Colonic mucosa (tissue), 4 donors: ENCODE results near the gene SLC8B1. TPM values are rescaled to one million over a fixed set of nuclear protein-coding genes. Genes with fewer than 3 reads are reported as not detected.

Source experiments
- DNase-seq: peaks from one replicate; pipeline ENCODE4 v3.0.0-alpha.2; 2020
- H3K27ac ChIP-seq: fragments of 200-600 bp; one replicate; pipeline ENCODE4 v1.8.0; 2021
- H3K27me3 ChIP-seq: fragments of 200-600 bp; one replicate; pipeline ENCODE4 v1.8.0; 2021
- H3K36me3 ChIP-seq: fragments of 200-600 bp; one replicate; pipeline ENCODE4 v1.8.0; 2021
- H3K4me1 ChIP-seq: fragments of 200-600 bp; one replicate; pipeline ENCODE4 v1.8.0; 2021; ENCODE audit warnings: mild to moderate bottlenecking
- H3K4me3 ChIP-seq: fragments of 200-600 bp; one replicate; pipeline ENCODE4 v1.8.0; 2021
- H3K9ac ChIP-seq, 2 donors: one replicate each; pipeline ENCODE4 v1.7.0; 2013; ENCODE audit warnings: control low read depth in 2 of 2, low read depth in 2 of 2, low read length in 2 of 2
- H3K9me3 ChIP-seq: fragments of 200-600 bp; one replicate; pipeline ENCODE4 v1.8.0; 2021
- intact Hi-C: fragments of 100-400 bp; cut with DNase I; formaldehyde crosslinking; loops from one replicate; pipeline ENCODE4 v1.14.1; 2022
- total RNA-seq, 2 donors: library from RNA; stranded (reverse); fragmentation: NEBNext Ultra II Directional in 1 of 2; extraction: Animal tissue kit (Norgen Biotek cat#: 25700) in 1 of 2; gene quantifications; one replicate each; pipeline ENCODE4 v1.2.1, GENCODE V29; 2021
- TF ChIP-seq, protein P1 (sequence below): fragments of 200-600 bp; IDR thresholded peaks from one replicate; pipeline ENCODE4 v1.8.0; 2022; ENCODE audit warnings: antibody characterized with exemption, mild to moderate bottlenecking
- donor health status: healthy.
- donor health status: DM: no; HTN: no; CAD: no.
- donor health status: DM: no; HTN: no; CAD: no.

SLC8B1 gene
- total RNA-seq, 2 donors from 2014 or later: 34.3 to 44.1 TPM

DNA sequence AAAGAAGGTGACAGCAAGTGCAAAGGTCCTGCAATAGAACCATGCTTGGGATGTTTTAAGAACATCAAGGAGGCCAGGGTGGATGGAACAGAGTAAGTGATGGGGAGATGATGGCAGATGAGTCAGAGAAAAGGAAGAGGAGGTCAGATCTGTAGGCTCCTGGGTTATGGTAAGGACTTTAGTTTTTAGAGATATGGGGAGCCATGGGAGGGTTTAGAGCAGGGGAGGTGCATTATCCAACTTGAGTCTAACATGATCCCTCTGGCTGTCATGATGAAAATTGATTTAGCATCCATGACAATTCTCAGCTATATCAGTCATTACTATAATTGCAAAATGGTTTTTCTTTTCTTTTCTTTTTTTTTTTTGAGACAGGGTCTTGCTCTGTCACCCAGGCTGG is 16.2 kb upstream of the SLC8B1 start:
- intact Hi-C loops: no loop called here
- no peak for DNase-seq
- Histone ChIP-seq H3K4me1 (no peaks in the 10 kb centered on the region), H3K27me3 (no peaks in the 10 kb centered on the region), H3K9ac (no peak overlapping the region), H3K4me3 (no peak overlapping the region), H3K36me3 (no peaks in the 10 kb centered on the region), H3K27ac (no peak overlapping the region), H3K9me3 (no peaks in the 10 kb centered on the region)
- TF ChIP-seq, protein P1, sequence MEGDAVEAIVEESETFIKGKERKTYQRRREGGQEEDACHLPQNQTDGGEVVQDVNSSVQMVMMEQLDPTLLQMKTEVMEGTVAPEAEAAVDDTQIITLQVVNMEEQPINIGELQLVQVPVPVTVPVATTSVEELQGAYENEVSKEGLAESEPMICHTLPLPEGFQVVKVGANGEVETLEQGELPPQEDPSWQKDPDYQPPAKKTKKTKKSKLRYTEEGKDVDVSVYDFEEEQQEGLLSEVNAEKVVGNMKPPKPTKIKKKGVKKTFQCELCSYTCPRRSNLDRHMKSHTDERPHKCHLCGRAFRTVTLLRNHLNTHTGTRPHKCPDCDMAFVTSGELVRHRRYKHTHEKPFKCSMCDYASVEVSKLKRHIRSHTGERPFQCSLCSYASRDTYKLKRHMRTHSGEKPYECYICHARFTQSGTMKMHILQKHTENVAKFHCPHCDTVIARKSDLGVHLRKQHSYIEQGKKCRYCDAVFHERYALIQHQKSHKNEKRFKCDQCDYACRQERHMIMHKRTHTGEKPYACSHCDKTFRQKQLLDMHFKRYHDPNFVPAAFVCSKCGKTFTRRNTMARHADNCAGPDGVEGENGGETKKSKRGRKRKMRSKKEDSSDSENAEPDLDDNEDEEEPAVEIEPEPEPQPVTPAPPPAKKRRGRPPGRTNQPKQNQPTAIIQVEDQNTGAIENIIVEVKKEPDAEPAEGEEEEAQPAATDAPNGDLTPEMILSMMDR: no peak

DNA sequence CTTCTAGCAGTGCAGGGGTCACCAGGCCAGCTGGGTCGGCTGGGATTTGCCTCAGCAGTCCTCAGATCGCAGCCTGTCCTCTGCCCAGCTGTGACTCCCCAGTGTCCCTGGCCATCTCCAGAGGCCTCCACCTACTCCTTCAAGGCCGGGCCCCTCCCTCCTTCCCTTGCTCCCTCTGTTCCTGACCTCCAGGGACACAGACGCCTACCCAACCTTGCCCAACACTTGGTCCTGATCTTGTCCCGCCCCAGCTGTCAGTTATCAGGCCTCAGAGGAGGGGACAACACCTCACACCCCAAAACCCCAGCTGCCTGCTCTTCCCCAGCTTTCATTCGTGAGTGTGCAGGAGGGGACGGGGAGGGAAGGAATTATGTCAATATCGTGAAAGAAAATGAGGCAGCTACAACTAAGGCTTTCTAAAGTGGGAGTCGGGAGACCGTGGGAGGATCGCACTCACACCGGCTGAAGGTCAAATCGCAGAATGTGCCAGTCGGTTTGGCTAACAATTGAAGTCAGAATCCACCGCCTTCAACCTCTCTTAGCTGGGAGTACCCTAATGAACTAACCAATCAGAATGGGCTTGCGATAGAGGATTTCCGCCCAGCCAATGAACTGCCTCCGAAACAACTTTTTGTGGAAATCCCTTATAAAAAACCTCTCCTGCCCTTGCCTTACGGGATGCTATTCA is 14.1 kb upstream of the SLC8B1 start:
- no peaks in the 10 kb centered on the region for H3K27me3 ChIP-seq
- no peaks in the 10 kb centered on the region for H3K36me3 ChIP-seq
- H3K4me1 ChIP-seq: no peaks in the 10 kb centered on the region
- no peak overlapping the region for H3K9ac ChIP-seq
- TF ChIP-seq, protein P1: no peak
- H3K4me3 ChIP-seq: no peak overlapping the region
- H3K27ac ChIP-seq: no peak overlapping the region
- no peaks in the 10 kb centered on the region for H3K9me3 ChIP-seq
- DNase-seq: no peak
- intact Hi-C loops: no loop called here

- Histone ChIP-seq H3K27me3 (no peaks in the 10 kb centered on the region), H3K9me3 (no peaks in the 10 kb centered on the region), H3K27ac (no peak overlapping the region), H3K4me1 (no peaks in the 10 kb centered on the region), H3K4me3 (no peak overlapping the region), H3K9ac (no peak overlapping the region), H3K36me3 (no peaks in the 10 kb centered on the region)
- intact Hi-C loops: no loop called here
- TF ChIP-seq, protein P1: no peak
- no peak for DNase-seq
These were observed 13.0 kb upstream of the SLC8B1 start for GRCh38 chr12:113347892-113348291.

GRCh38 chr12:113347107-113347506 is 12.2 kb upstream of the SLC8B1 start:
- Histone ChIP-seq H3K36me3 (no peaks in the 10 kb centered on the region), H3K4me1 (no peaks in the 10 kb centered on the region), H3K4me3 (no peak overlapping the region), H3K9ac (no peak overlapping the region), H3K27ac (no peak overlapping the region), H3K9me3 (no peaks in the 10 kb centered on the region), H3K27me3 (no peaks in the 10 kb centered on the region)
- intact Hi-C loops: no loop called here
- no peak for DNase-seq
- TF ChIP-seq, protein P1: no peak

DNA sequence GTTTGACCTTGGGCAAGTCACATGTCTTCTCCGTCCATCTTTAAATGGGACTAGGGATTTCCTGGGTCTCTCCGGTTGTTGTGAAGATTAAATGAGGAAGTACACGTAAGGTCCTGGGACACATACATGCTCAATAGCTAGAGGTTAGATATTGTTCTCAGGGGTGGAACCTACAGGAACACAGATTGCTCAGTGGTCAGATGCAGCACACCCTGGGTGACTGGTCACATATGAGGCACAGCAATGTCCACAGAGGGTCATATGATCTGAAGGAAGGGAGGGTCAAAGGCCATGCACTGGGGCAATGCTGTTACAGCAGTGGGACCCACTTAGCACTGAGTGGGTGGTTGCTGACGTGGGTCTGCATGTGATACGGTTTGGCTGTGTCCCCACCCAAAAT is 11.4 kb upstream of the SLC8B1 start:
- H3K9me3 ChIP-seq: no peaks in the 10 kb centered on the region
- no peak overlapping the region for H3K9ac ChIP-seq
- H3K4me3 ChIP-seq: no peak overlapping the region
- H3K27ac ChIP-seq: no peak overlapping the region
- DNase-seq: no peak
- intact Hi-C loops: no loop called here
- no peaks in the 10 kb centered on the region for H3K4me1 ChIP-seq
- TF ChIP-seq, protein P1: no peak
- no peaks in the 10 kb centered on the region for H3K27me3 ChIP-seq
- H3K36me3 ChIP-seq: no peaks in the 10 kb centered on the region
